GM12878 (cell line): Measurements from ENCODE around the gene RNF44. TPM values are rescaled to one million over a fixed set of nuclear protein-coding genes. Genes with fewer than 3 reads are reported as not detected.
A peak's percentile ranks its signal among the peaks of the same experiment; 100 is the strongest.

Experiments
- ATAC-seq: fragments of 200-7000 bp; cut with Tn5 transposase; 3 replicates; pipeline ENCODE4 v1.9.1; 2020; ENCODE audit warnings: mild to moderate bottlenecking, moderate library complexity
- BruUV-seq: library from RNA; stranded (reverse); fragments of 400-500 nt; replicated peaks from 2 replicates; lab custom pipeline; 2021; lab: Mats Ljungman, UMichigan
- CTCF ChIA-PET: fragments of 300-600 bp; sonication (Branson Sonifier 250); formaldehyde crosslinking; extraction: SDS; loops from one replicate; lab custom pipeline; 2021; ENCODE audit warnings: inconsistent platforms; lab: Yijun Ruan, JAX
- POLR2A ChIA-PET: fragments of 350-600 bp; formaldehyde crosslinking; extraction: SDS; loops from one replicate; lab custom pipeline; 2021; ENCODE audit warnings: inconsistent platforms; lab: Charles Lee
- RAD21 ChIA-PET: fragments of 300-600 bp; sonication (Branson Sonifier 250); formaldehyde crosslinking; loops from one replicate; lab custom pipeline; 2023; ENCODE audit warnings: antibody characterized with exemption; ENCODE audit not compliant: unreplicated experiment; lab: Charles Lee
- SMC1A ChIA-PET: fragments of 300-600 bp; sonication (Branson Sonifier 250); formaldehyde crosslinking; loops from one replicate; lab custom pipeline; 2023; ENCODE audit not compliant: unreplicated experiment, uncharacterized antibody; lab: Charles Lee
- DNase-seq: peaks from one replicate; pipeline ENCODE4 v3.0.0-alpha.2; 2011; ENCODE audit warnings: low read depth, low spot score
- FAIRE-seq: peaks from 3 replicates; lab custom pipeline; 2011; peaks lifted over from hg19 to GRCh38; lab: Jason Lieb, UNC
- H2AFZ ChIP-seq: 2 replicates; pipeline ENCODE4 v1.6.0; 2011; ENCODE audit warnings: low read depth, low read length, control low read depth; ENCODE audit not compliant: control insufficient read depth
- H3K27ac ChIP-seq: 2 replicates; pipeline ENCODE4 v1.5.1; 2011; ENCODE audit warnings: control low read depth; ENCODE audit not compliant: control insufficient read depth, insufficient read depth
- H3K27me3 ChIP-seq, 2 experiments: replicated peaks in 1 of 2; 2 replicates each; pipeline versions ENCODE4 v1.6.0 to v1.6.1; 2011; ENCODE audit warnings: low read length in 1 of 2; ENCODE audit not compliant: control insufficient read depth in 2 of 2, insufficient read depth in 2 of 2
- H3K36me3 ChIP-seq, 2 experiments: 2 replicates each; pipeline ENCODE4 v1.5.1; 2011; ENCODE audit warnings: low read length in 1 of 2; ENCODE audit not compliant: control insufficient read depth in 2 of 2, insufficient read depth in 2 of 2
- H3K4me1 ChIP-seq: 2 replicates; pipeline ENCODE4 v1.6.1; 2011; ENCODE audit warnings: mild to moderate bottlenecking, low read length, moderate library complexity, mixed read lengths; ENCODE audit not compliant: control insufficient read depth, insufficient read depth
- H3K4me2 ChIP-seq: 2 replicates; pipeline ENCODE4 v1.6.0; 2011; ENCODE audit warnings: control low read depth; ENCODE audit not compliant: control insufficient read depth, insufficient read depth
- H3K4me3 ChIP-seq: fragments of 200-600 bp; sonication (generic); 2 replicates; pipeline ENCODE4 v1.5.1; 2016
- H3K79me2 ChIP-seq: 2 replicates; pipeline ENCODE4 v1.6.0; 2011; ENCODE audit warnings: low read length; ENCODE audit not compliant: control insufficient read depth, insufficient read depth
- H3K9ac ChIP-seq: 2 replicates; pipeline ENCODE4 v1.8.0; 2011; ENCODE audit warnings: low read length, control low read depth, mixed read lengths; ENCODE audit not compliant: control insufficient read depth, insufficient read depth
- H3K9me3 ChIP-seq: replicated peaks from 3 replicates; pipeline ENCODE4 v1.5.1; 2011; ENCODE audit warnings: mild to moderate bottlenecking, low read length; ENCODE audit not compliant: control insufficient read depth, insufficient read depth
- H4K20me1 ChIP-seq: 2 replicates; pipeline ENCODE4 v1.6.0; 2011; ENCODE audit not compliant: control insufficient read depth, insufficient read depth
- BHLHE40 ChIP-seq, 2 experiments: fragments of 450-650 bp in 1 of 2; IDR thresholded peaks; 2 replicates each; pipeline ENCODE4 v1.6.1; 2011 to 2017; ENCODE audit warnings: low read depth in 2 of 2, borderline replicate concordance in 1 of 2, improper control_type of control experiment in 1 of 2, low read length in 1 of 2, mild to moderate bottlenecking in 1 of 2
- BMI1 ChIP-seq: fragments of 450-650 bp; IDR thresholded peaks from 2 replicates; pipeline ENCODE4 v1.6.1; 2016; ENCODE audit warnings: mild to moderate bottlenecking, moderate library complexity, borderline replicate concordance
- HDGF ChIP-seq: fragments of 450-650 bp; IDR thresholded peaks from 2 replicates; pipeline ENCODE4 v1.6.1; 2016; ENCODE audit warnings: antibody characterized with exemption
- MLLT1 ChIP-seq: fragments of 450-650 bp; IDR thresholded peaks from 2 replicates; pipeline ENCODE4 v1.6.1; 2016; ENCODE audit warnings: mild to moderate bottlenecking
- PAX5 ChIP-seq: IDR thresholded peaks from 2 replicates; pipeline ENCODE4 v1.6.1; 2011; ENCODE audit warnings: low read depth, low read length, borderline replicate concordance
- RUNX3 ChIP-seq: IDR thresholded peaks from 2 replicates; pipeline ENCODE4 v1.6.1; 2012; ENCODE audit warnings: low read length, inconsistent platforms
- SREBF2 ChIP-seq: IDR thresholded peaks from 2 replicates; pipeline ENCODE4 v1.6.1; 2012; ENCODE audit warnings: mild to moderate bottlenecking, low read length
- ZZZ3 ChIP-seq: IDR thresholded peaks from 2 replicates; pipeline ENCODE4 v1.6.1; 2011; ENCODE audit warnings: low read depth; ENCODE audit not compliant: control insufficient read depth, insufficient read length
- WGBS: methylation state at CpG from one replicate; pipeline ENCODE4 v1.1.6; 2016; ENCODE audit warnings: low lambda C conversion rate; ENCODE audit not compliant: insufficient replicate concordance, insufficient coverage; ENCODE audit errors: missing lambda C conversion rate; 5-methylcytosine and 5-hydroxymethylcytosine counted together
- in situ Hi-C: fragments of 300-500 bp; cut with MboI; formaldehyde crosslinking; loops from 9 replicates; pipeline ENCODE4 v1.14.3; 2018; ENCODE audit warnings: mixed read lengths
- intact Hi-C: fragments of 100-400 bp; cut with micrococcal nuclease; formaldehyde crosslinking; loops from one replicate; pipeline ENCODE4 v1.14.2; 2022; ENCODE audit not compliant: unreplicated experiment
- polyA plus RNA-seq, 11 experiments: library from polyadenylated mRNA; depleted of rRNA in 4 of 11; unstranded in 6 of 11; stranded (reverse) in 5 of 11; fragments of >200 nt; fragmentation: Nextera tagmentation in 4 of 11; fragmentation: Illumina TruSeq in 1 of 11; extraction: Ambion mirVana in 4 of 11; extraction: Trizol in 1 of 11; gene quantifications; 1 replicate in 1 of 11; 2 replicates in 10 of 11; pipeline versions ENCODE4 v1.2.1 to v1.2.3, GENCODE V29; 2011 to 2016; ENCODE audit warnings: inconsistent platforms in 2 of 11, missing spikeins in 2 of 11, low read depth in 1 of 11
- total RNA-seq, 4 experiments: library from RNA; depleted of rRNA in 3 of 4; stranded (reverse); fragments of >200 nt in 3 of 4; fragmentation: Illumina TruSeq in 1 of 4; extraction: Trizol in 1 of 4; gene quantifications; 2 replicates each; pipeline versions ENCODE4 v1.2.1 to v1.2.3, GENCODE V29; 2013 to 2021
- TF ChIP-seq, protein P1 (sequence below): fragments of 450-650 bp; IDR thresholded peaks from 2 replicates; pipeline ENCODE4 v1.6.1; 2017; ENCODE audit warnings: mild to moderate bottlenecking

RNF44 gene
- total and polyA plus RNA-seq, 10 of the 15 experiments (the other 5 are each of a cell fraction or from before 2014, with no cell fraction given): 1.7 to 51.9 (median 7.9) TPM

DNA sequence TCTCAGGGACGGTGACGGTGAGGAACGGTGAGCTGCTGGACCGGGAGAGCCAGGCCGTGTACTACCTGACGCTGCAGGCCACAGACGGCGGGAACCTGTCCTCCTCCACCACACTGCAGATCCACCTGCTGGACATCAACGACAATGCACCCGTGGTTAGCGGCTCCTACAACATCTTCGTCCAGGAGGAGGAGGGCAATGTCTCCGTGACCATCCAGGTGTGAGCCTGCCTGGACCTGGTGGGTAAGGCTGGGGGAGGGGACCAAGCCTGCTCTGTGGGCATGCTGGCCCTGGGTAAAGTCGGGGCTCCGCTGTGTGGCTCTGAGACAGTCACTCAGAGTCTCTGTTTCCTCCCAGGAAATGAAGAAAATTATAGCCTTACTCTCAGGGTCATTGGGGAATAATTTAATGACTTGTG lies 41.2 kb upstream of the RNF44 start (continued):
- TF ChIP-seq, protein P1, sequence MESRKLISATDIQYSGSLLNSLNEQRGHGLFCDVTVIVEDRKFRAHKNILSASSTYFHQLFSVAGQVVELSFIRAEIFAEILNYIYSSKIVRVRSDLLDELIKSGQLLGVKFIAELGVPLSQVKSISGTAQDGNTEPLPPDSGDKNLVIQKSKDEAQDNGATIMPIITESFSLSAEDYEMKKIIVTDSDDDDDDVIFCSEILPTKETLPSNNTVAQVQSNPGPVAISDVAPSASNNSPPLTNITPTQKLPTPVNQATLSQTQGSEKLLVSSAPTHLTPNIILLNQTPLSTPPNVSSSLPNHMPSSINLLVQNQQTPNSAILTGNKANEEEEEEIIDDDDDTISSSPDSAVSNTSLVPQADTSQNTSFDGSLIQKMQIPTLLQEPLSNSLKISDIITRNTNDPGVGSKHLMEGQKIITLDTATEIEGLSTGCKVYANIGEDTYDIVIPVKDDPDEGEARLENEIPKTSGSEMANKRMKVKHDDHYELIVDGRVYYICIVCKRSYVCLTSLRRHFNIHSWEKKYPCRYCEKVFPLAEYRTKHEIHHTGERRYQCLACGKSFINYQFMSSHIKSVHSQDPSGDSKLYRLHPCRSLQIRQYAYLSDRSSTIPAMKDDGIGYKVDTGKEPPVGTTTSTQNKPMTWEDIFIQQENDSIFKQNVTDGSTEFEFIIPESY: peak; percentile 92
- TF ChIP-seq RUNX3: 0 out of 2 replicates have a peak, but pooled peaks have one; percentile 14

GRCh38 chr5:176577312-176578176 lies 40.3 kb upstream of the RNF44 start:
- WGBS: 44% methylated on average over 36 of the region's 36 CpGs
- POLR2A ChIA-PET: no interaction called here

More at GRCh38 chr5:176577312-176578176, 40.3 kb upstream of the RNF44 start:
- peak; percentile 11; the same call in 1 of the 3 replicates for ATAC-seq
- no peak overlapping the region for H3K27ac ChIP-seq
- in situ Hi-C loops (loop anchor here (25.0 kb wide), 1 partner anchor 840 kb away; no protein-coding TSS in a partner anchor), intact Hi-C loops (no loop called here)
- no peak for FAIRE-seq
- no peak for DNase-seq
- H3K79me2 ChIP-seq: no peaks in the 10 kb centered on the region
- H3K36me3 ChIP-seq: no peaks in the 10 kb centered on the region
- no peak overlapping the region for H3K4me2 ChIP-seq
- H3K27me3 ChIP-seq: no peaks in the 10 kb centered on the region
- H4K20me1 ChIP-seq: no peaks in the 10 kb centered on the region
- no peak overlapping the region for H2AFZ ChIP-seq
- no peaks in the 10 kb centered on the region for H3K9me3 ChIP-seq
- ChIA-PET CTCF (interaction anchor here (0.6 to 2.2 kb wide), 6 partner anchors 10 to 707 kb away, joined by 3 to 8 read pairs (median 4); partner anchors contain the start of gene CLTB), RAD21 (interaction anchor here (1.0 to 1.5 kb wide), 2 partner anchors 69 to 83 kb away, joined by 3 read pairs; partner anchors contain the start of gene TSPAN17), SMC1A (interaction anchor here (1.4 kb wide), 1 partner anchor 12 kb away, joined by 3 read pairs; no protein-coding TSS in a partner anchor)
- TF ChIP-seq RUNX3 (peak; percentile 27), ZZZ3 (no peak), HDGF (0 out of 2 replicates have a peak, but pooled peaks have one; percentile 29), SREBF2 (no peak), BMI1 (peak; percentile 44; the same call in 1 of the 2 replicates), MLLT1 (0 out of 2 replicates have a peak, but pooled peaks have one; percentile 31), PAX5 (0 out of 2 replicates have a peak, but pooled peaks have one; percentile 34), BHLHE40 (IDR thresholded peaks at IDR 0.05; ENCODE audit: borderline replicate concordance in 1 of 2, low read depth in 2 of 2, low read length in 1 of 2) (peak; percentile 36 to 74; a peak in 2 of 4 replicates)
- no peaks in the 10 kb centered on the region for H3K4me1 ChIP-seq
- BruUV-seq: no TSS peak
- no peak overlapping the region for H3K4me3 ChIP-seq
- H3K9ac ChIP-seq: no peak overlapping the region
